IMR-90 (cell line): ENCODE measurements around the gene PDLIM5. TPM values are rescaled to one million over a fixed set of nuclear protein-coding genes. Genes with fewer than 3 reads are reported as not detected.

Experiments
- ATAC-seq: fragments of 200-7000 bp; cut with Tn5 transposase; 2 replicates; pipeline ENCODE4 v1.9.1; 2020; ENCODE audit warnings: low read depth, mild to moderate bottlenecking, moderate library complexity
- BruUV-seq: library from RNA; stranded (reverse); fragments of 400-500 nt; replicated peaks from 2 replicates; lab custom pipeline; 2021; lab: Mats Ljungman, UMichigan
- CTCF ChIA-PET: fragments of 300-600 bp; formaldehyde crosslinking; extraction: SDS; loops from one replicate; lab custom pipeline; 2021; ENCODE audit warnings: antibody characterized with exemption; lab: Yijun Ruan, JAX
- POLR2A ChIA-PET: fragments of 300-600 bp; sonication (Branson Sonifier 250); formaldehyde crosslinking; loops from one replicate; lab custom pipeline; 2022; ENCODE audit warnings: antibody characterized with exemption; ENCODE audit not compliant: unreplicated experiment; lab: Charles Lee
- DNase-seq: peaks from one replicate; pipeline ENCODE4 v3.0.0; 2013
- H2AFZ ChIP-seq: replicated peaks from 2 replicates; pipeline ENCODE3; 2013; ENCODE audit warnings: low read length, mild to moderate bottlenecking; ENCODE audit not compliant: poor library complexity
- H2AK5ac ChIP-seq: 2 replicates; pipeline ENCODE4 v1.6.1; 2013; ENCODE audit warnings: low read depth, low read length, inconsistent platforms
- H2AK9ac ChIP-seq: replicated peaks from 2 replicates; pipeline ENCODE3; 2013; ENCODE audit warnings: mild to moderate bottlenecking, low read depth, low read length, moderate library complexity; ENCODE audit not compliant: poor library complexity
- H2BK120ac ChIP-seq: 2 replicates; pipeline ENCODE4 v1.6.1; 2013; ENCODE audit warnings: low read depth, low read length, inconsistent platforms
- H2BK15ac ChIP-seq: 3 replicates; pipeline ENCODE4 v1.6.1; 2013; ENCODE audit warnings: low read depth, low read length, inconsistent platforms
- H2BK20ac ChIP-seq: 2 replicates; pipeline ENCODE4 v1.6.1; 2013; ENCODE audit warnings: low read depth, mild to moderate bottlenecking, inconsistent platforms, low read length, moderate library complexity
- H2BK5ac ChIP-seq: 2 replicates; pipeline ENCODE4 v1.6.1; 2013; ENCODE audit warnings: mild to moderate bottlenecking, low read depth, low read length, inconsistent platforms; ENCODE audit not compliant: poor library complexity, severe bottlenecking
- H3K14ac ChIP-seq: replicated peaks from 2 replicates; pipeline ENCODE4 v1.6.1; 2013; ENCODE audit warnings: low read depth, low read length, inconsistent platforms
- H3K18ac ChIP-seq: 2 replicates; pipeline ENCODE4 v1.6.1; 2013; ENCODE audit warnings: low read depth, low read length, control low read depth
- H3K23ac ChIP-seq: 2 replicates; pipeline ENCODE4 v1.6.1; 2013; ENCODE audit warnings: low read depth, low read length, inconsistent platforms
- H3K27ac ChIP-seq: 2 replicates; pipeline ENCODE4 v1.5.1; 2013; ENCODE audit warnings: mild to moderate bottlenecking, control low read depth, low read length; ENCODE audit not compliant: insufficient read depth
- H3K27me3 ChIP-seq: 2 replicates; pipeline ENCODE4 v1.6.1; 2013; ENCODE audit warnings: low read length; ENCODE audit not compliant: control insufficient read depth, insufficient read depth
- H3K36me3 ChIP-seq: 2 replicates; pipeline ENCODE4 v1.6.1; 2013; ENCODE audit warnings: low read length, mixed read lengths; ENCODE audit not compliant: control insufficient read depth, insufficient read depth
- H3K4ac ChIP-seq: 2 replicates; pipeline ENCODE4 v1.6.1; 2013; ENCODE audit warnings: low read depth, low read length, inconsistent platforms
- H3K4me1 ChIP-seq: 2 replicates; pipeline ENCODE4 v1.6.1; 2013; ENCODE audit warnings: low read length, mixed read lengths; ENCODE audit not compliant: control insufficient read depth, insufficient read depth
- H3K4me2 ChIP-seq: 2 replicates; pipeline ENCODE4 v1.6.1; 2013; ENCODE audit warnings: low read depth, mild to moderate bottlenecking, control low read depth, low read length, moderate library complexity
- H3K4me3 ChIP-seq: 2 replicates; pipeline ENCODE4 v1.5.1; 2013; ENCODE audit warnings: low read depth, mild to moderate bottlenecking, control low read depth, low read length, moderate library complexity; ENCODE audit not compliant: insufficient read depth
- H3K56ac ChIP-seq: 2 replicates; pipeline ENCODE4 v1.6.1; 2013; ENCODE audit warnings: low read length, inconsistent platforms; ENCODE audit not compliant: insufficient read depth; ENCODE audit errors: extremely low read depth
- H3K79me1 ChIP-seq, 2 experiments: 2 replicates each; pipeline ENCODE4 v1.6.1; 2013; ENCODE audit warnings: low read length in 2 of 2, inconsistent platforms in 1 of 2, low read depth in 1 of 2
- H3K9ac ChIP-seq: 2 replicates; pipeline ENCODE4 v1.6.1; 2013; ENCODE audit warnings: low read depth, low read length, control low read depth
- H3K9me1 ChIP-seq: 2 replicates; pipeline ENCODE4 v1.6.1; 2013; ENCODE audit warnings: low read length, inconsistent platforms; ENCODE audit not compliant: insufficient read depth
- H3K9me3 ChIP-seq: 2 replicates; pipeline ENCODE4 v1.6.1; 2013; ENCODE audit warnings: low read length; ENCODE audit not compliant: control insufficient read depth, insufficient read depth
- H4K20me1 ChIP-seq: 2 replicates; pipeline ENCODE4 v1.6.1; 2013; ENCODE audit warnings: low read length, inconsistent platforms; ENCODE audit not compliant: insufficient read depth
- H4K5ac ChIP-seq: 2 replicates; pipeline ENCODE4 v1.6.1; 2013; ENCODE audit warnings: mild to moderate bottlenecking, low read depth, low read length, control low read depth
- H4K8ac ChIP-seq, 2 experiments: 2 replicates each; pipeline ENCODE4 v1.6.1; 2013; ENCODE audit warnings: low read depth in 2 of 2, low read length in 2 of 2, control low read depth in 1 of 2, inconsistent platforms in 1 of 2
- H4K91ac ChIP-seq: 2 replicates; pipeline ENCODE4 v1.6.1; 2013; ENCODE audit warnings: low read depth, low read length, inconsistent platforms; ENCODE audit not compliant: insufficient read depth
- BHLHE40 ChIP-seq: fragments of 150-350 bp; IDR thresholded peaks from 2 replicates; pipeline ENCODE4 v1.6.1; 2016; ENCODE audit warnings: mild to moderate bottlenecking, low read depth, low read length
- CHD1 ChIP-seq: IDR thresholded peaks from 2 replicates; pipeline ENCODE4 v1.6.1; 2012; ENCODE audit warnings: low read depth, low read length, improper control_type of control experiment
- ELK1 ChIP-seq: fragments of 150-350 bp; IDR thresholded peaks from 2 replicates; pipeline ENCODE4 v1.6.1; 2016; ENCODE audit warnings: low read depth, mild to moderate bottlenecking, low read length, moderate library complexity, borderline replicate concordance
- FOS ChIP-seq: fragments of 150-350 bp; IDR thresholded peaks from 2 replicates; pipeline ENCODE4 v1.6.1; 2016; ENCODE audit warnings: low read depth, low read length
- MAFK ChIP-seq: IDR thresholded peaks from 2 replicates; pipeline ENCODE4 v1.6.1; 2012; ENCODE audit warnings: low read depth, low read length, improper control_type of control experiment
- MAZ ChIP-seq: IDR thresholded peaks from 2 replicates; pipeline ENCODE4 v1.6.1; 2012; ENCODE audit warnings: low read depth, mild to moderate bottlenecking, low read length, improper control_type of control experiment, moderate library complexity, borderline replicate concordance
- NFE2L2 ChIP-seq: fragments of 150-350 bp; IDR thresholded peaks from 2 replicates; pipeline ENCODE4 v1.6.1; 2016; ENCODE audit warnings: low read depth, mild to moderate bottlenecking, low read length
- RAD21 ChIP-seq: IDR thresholded peaks from 2 replicates; pipeline ENCODE4 v1.6.1; 2012; ENCODE audit warnings: low read length, improper control_type of control experiment
- RCOR1 ChIP-seq: IDR thresholded peaks from 2 replicates; pipeline ENCODE4 v1.6.1; 2012; ENCODE audit warnings: mild to moderate bottlenecking, low read length, improper control_type of control experiment; ENCODE audit not compliant: insufficient replicate concordance
- RFX5 ChIP-seq: IDR thresholded peaks from 2 replicates; pipeline ENCODE4 v1.8.0; 2012; ENCODE audit warnings: low read depth, mild to moderate bottlenecking, low read length, moderate library complexity
- SMC3 ChIP-seq: fragments of 150-350 bp; IDR thresholded peaks from 2 replicates; pipeline ENCODE4 v1.6.1; 2016; ENCODE audit warnings: low read depth, mild to moderate bottlenecking, antibody characterized with exemption, low read length, moderate library complexity
- WGBS, 2 experiments: methylation state at CpG; one replicate each; pipeline versions ENCODE4 v1.1.5 to v1.1.7; 2013; ENCODE audit warnings: missing lambda C conversion rate in 2 of 2; ENCODE audit not compliant: insufficient read length in 1 of 2; ENCODE audit errors: extremely low coverage in 2 of 2; 5-methylcytosine and 5-hydroxymethylcytosine counted together
- dilution Hi-C: fragments of 300-500 bp; cut with HindIII; formaldehyde crosslinking; loops from one replicate; pipeline ENCODE4 v1.14.3; 2018; ENCODE audit warnings: low sequenced_read_pairs; ENCODE audit not compliant: unreplicated experiment
- in situ Hi-C: fragments of 300-500 bp; cut with MboI; formaldehyde crosslinking; loops from 3 replicates; pipeline ENCODE4 v1.14.3; 2019; ENCODE audit warnings: low sequenced_read_pairs, inconsistent platforms, mixed read lengths
- intact Hi-C: fragments of 100-400 bp; cut with micrococcal nuclease; formaldehyde crosslinking; loops from 2 replicates; pipeline ENCODE4 v1.10.0; 2022
- polyA plus RNA-seq, 3 experiments: library from polyadenylated mRNA; depleted of rRNA; stranded (reverse); fragments of >200 nt; gene quantifications; 2 replicates each; pipeline ENCODE4 v1.2.3, GENCODE V29; 2012; ENCODE audit warnings: low replicate concordance in 1 of 3
- total RNA-seq: library from RNA; depleted of rRNA; stranded (reverse); fragments of >200 nt; gene quantifications from 2 replicates; pipeline ENCODE4 v1.2.3, GENCODE V29; 2012
- TF ChIP-seq, protein P1 (sequence below): conservative IDR thresholded peaks from 2 replicates; pipeline ENCODE4 v1.5.1; 2012; ENCODE audit warnings: mild to moderate bottlenecking, low read depth, low read length, improper control_type of control experiment
- TF ChIP-seq, protein P2 (sequence below): fragments of 150-350 bp; IDR thresholded peaks from 2 replicates; pipeline ENCODE4 v1.6.1; 2017; ENCODE audit warnings: mild to moderate bottlenecking, antibody characterized with exemption, low read length, low read depth

The PDLIM5 gene
- total and polyA plus RNA-seq, 2 of the 4 experiments (the other 2 are of a cell fraction): 96.5 to 188 TPM

DNA sequence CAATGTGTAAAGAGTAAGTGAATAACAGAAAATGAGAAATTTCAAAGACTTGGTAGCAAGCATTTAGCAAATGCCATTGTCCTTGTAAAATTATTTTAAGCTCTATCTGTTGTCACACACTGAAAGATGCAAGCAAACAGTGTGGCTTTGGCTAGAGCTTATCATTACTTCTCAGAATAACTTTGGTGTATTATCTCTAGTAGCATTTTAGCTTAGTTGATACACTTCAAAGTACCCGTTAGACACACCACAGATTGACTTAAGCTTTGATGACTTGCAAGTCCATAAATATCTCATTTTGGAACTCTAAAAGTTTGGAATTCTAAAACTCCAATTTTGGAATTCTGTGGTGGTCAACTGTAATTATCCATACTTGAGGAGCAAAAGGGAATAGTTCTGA is 98.6 kb downstream of the PDLIM5 start:
- Histone ChIP-seq H4K5ac (no peak overlapping the region), H2AK9ac (no peak overlapping the region), H3K27ac (no peak overlapping the region), H3K4me3 (no peak overlapping the region), H3K14ac (0 out of 2 replicates have a peak overlapping the region, but pooled peaks have one; percentile 52), H3K9ac (no peak overlapping the region), H2AK5ac (no peak overlapping the region), H2BK15ac (no peak overlapping the region), H2BK120ac (no peak overlapping the region), H3K23ac (no peak overlapping the region), H3K27me3 (no peaks in the 10 kb centered on the region), H3K9me1 (peaks cover 2% of the 10 kb centered on the region; the same call in 1 of the 2 replicates), H2BK20ac (no peak overlapping the region), H3K4ac (no peak overlapping the region), H3K18ac (no peak overlapping the region), H3K36me3 (no peaks in the 10 kb centered on the region; the same call in 1 of the 2 replicates), H3K4me1 (peaks cover 1% of the 10 kb centered on the region; the same call in 1 of the 2 replicates), H3K4me2 (no peak overlapping the region), H2BK5ac (no peak overlapping the region), H3K9me3 (no peaks in the 10 kb centered on the region), H3K56ac (no peak overlapping the region), H4K91ac (no peak overlapping the region), H4K20me1 (no peaks in the 10 kb centered on the region; the same call in 1 of the 2 replicates), H2AFZ (no peak overlapping the region), H4K8ac (no peak overlapping the region; a peak in 1 of 4 replicates), H3K79me1 (peaks cover 16 to 35% of the 10 kb centered on the region in 2 experiments)
- ChIA-PET POLR2A (no interaction called here), CTCF (interaction anchor here (0.6 kb wide), 1 partner anchor 101 kb away, joined by 3 read pairs; no protein-coding TSS in a partner anchor)
- no TSS peak for BruUV-seq
- in situ Hi-C loops: no loop called here
- intact Hi-C loops: no loop called here
- dilution Hi-C loops: no loop called here
- DNase-seq: no peak
- WGBS, 2 experiments: no CpG with 5 or more reads among the region's 1 CpG
- TF ChIP-seq RAD21 (no peak), NFE2L2 (no peak), BHLHE40 (no peak), SMC3 (no peak), ELK1 (no peak), CHD1 (no peak), MAFK (no peak), RFX5 (no peak), FOS (no peak), MAZ (no peak), RCOR1 (no peak)
- TF ChIP-seq, protein P1, sequence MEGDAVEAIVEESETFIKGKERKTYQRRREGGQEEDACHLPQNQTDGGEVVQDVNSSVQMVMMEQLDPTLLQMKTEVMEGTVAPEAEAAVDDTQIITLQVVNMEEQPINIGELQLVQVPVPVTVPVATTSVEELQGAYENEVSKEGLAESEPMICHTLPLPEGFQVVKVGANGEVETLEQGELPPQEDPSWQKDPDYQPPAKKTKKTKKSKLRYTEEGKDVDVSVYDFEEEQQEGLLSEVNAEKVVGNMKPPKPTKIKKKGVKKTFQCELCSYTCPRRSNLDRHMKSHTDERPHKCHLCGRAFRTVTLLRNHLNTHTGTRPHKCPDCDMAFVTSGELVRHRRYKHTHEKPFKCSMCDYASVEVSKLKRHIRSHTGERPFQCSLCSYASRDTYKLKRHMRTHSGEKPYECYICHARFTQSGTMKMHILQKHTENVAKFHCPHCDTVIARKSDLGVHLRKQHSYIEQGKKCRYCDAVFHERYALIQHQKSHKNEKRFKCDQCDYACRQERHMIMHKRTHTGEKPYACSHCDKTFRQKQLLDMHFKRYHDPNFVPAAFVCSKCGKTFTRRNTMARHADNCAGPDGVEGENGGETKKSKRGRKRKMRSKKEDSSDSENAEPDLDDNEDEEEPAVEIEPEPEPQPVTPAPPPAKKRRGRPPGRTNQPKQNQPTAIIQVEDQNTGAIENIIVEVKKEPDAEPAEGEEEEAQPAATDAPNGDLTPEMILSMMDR: no peak
- TF ChIP-seq, protein P2, sequence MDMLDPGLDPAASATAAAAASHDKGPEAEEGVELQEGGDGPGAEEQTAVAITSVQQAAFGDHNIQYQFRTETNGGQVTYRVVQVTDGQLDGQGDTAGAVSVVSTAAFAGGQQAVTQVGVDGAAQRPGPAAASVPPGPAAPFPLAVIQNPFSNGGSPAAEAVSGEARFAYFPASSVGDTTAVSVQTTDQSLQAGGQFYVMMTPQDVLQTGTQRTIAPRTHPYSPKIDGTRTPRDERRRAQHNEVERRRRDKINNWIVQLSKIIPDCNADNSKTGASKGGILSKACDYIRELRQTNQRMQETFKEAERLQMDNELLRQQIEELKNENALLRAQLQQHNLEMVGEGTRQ: no peak
- ATAC-seq: no peak
